Stimulated activated CD8-positive, alpha-beta memory T cell treated with anti-CD3 and anti-CD28 coated beads, Interleukin-2, amount 100 ng/mL, for 1 hour (primary cell): ENCODE measurements around the gene CNST.
"Not testable (repeated sequence)": the region's sequence is repeated elsewhere in the genome, so short reads cannot be mapped to it uniquely, and the experiment has no call there.

Experiments
- DNase-seq, 2 donors: peaks; one replicate each; pipeline ENCODE4 v3.0.0-alpha.2; 2020; ENCODE audit warnings: low read depth in 2 of 2

Gene CNST

DNA sequence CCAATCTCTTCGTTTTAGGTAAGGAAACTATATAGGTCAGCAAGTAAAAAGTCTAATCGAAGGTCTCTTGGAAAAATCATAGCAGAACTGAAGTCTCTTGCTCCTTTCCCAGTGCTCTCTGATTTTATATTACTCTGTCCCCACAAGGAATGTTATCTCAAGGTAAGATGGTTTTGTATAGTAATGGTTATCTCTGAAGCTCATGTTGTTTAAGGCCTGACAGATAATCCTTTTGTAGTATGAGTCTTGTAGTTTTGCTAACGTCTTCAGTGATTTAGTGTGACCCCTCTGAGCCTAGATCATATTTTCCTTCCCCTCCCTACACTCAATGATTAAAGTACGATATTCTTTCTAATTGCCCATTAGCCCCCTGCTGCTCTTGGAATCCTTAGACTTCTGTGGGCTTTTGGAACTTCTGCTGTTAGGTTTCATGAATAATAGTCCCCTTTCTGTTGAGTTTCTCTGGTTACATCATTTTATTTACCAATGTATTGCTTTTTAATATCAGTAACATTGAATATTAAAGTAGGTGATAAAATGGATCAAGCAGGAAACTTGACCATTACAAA lies 52.1 kb downstream of the CNST start:
- DNase-seq = no peak

- DNase-seq = no peak
Measured at GRCh38 chr1:246622035-246622652, 55.9 kb downstream of the CNST start.

DNA sequence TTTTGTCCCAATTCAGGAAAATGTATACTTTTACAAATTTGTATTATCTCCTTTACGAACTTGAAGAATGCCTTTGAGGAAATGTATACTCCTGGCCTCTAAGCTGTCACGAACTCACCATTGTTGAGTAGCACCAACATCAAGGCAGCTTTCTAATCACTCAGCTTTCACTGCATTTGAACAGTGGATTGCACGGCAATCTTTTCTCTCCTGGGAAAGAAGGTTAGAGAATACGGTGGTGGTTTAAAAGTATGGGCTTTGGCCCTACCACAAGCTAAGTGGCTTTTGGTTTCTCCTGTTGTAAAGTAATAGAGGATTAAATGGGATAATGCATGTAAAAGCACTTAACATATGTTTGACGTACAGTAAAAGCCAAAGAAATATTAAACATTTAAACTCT lies 57.8 kb downstream of the CNST start:
- DNase-seq = no peak

DNA sequence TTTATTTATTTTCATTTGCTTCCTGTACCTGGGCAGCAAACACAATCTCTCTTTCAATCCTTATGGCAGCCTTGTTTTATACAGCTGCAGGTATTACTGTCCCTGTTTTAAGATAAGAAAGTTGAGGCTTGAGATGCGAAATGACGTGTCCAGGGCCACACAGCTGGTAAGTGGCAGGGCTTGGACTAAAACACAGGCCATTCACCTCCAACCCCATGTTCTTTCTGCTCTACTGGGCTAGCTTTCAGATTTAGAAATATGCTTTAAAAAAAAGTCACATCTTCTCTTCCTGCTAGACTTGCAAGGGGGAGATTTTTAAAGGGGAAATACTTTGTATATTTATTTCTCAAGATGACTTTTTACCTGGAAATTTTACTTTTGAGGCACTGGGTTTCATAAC lies 62.8 kb downstream of the CNST start:
- no peak for DNase-seq

- DNase-seq = no peak
Measured at GRCh38 chr1:246629976-246630375, 63.7 kb downstream of the CNST start.

DNA sequence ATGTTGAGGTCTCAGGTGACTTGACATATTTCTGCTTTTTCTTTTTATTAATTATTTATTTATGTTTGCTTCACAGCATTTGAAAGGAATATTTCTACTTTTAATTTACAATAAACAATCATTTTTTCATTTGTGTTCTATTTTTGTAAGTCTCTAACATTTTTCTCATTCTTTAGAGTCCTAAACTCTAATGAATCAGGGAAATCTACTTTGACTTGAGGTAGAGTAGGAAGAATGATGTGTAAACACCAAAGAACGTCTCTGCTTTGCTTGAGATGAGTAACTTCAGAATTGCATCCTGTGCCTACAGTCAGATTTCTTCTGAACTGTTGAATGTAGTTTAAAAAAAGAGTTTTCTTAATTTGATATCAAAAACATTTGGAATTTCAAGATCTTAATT lies 65.2 kb downstream of the CNST start:
- DNase-seq = no peak

- DNase-seq = no peak
Measured at GRCh38 chr1:246632281-246633168, 66.3 kb downstream of the CNST start.

GRCh38 chr1:246634659-246635058 lies 68.4 kb downstream of the CNST start:
- not testable (repeated sequence) for DNase-seq

DNA sequence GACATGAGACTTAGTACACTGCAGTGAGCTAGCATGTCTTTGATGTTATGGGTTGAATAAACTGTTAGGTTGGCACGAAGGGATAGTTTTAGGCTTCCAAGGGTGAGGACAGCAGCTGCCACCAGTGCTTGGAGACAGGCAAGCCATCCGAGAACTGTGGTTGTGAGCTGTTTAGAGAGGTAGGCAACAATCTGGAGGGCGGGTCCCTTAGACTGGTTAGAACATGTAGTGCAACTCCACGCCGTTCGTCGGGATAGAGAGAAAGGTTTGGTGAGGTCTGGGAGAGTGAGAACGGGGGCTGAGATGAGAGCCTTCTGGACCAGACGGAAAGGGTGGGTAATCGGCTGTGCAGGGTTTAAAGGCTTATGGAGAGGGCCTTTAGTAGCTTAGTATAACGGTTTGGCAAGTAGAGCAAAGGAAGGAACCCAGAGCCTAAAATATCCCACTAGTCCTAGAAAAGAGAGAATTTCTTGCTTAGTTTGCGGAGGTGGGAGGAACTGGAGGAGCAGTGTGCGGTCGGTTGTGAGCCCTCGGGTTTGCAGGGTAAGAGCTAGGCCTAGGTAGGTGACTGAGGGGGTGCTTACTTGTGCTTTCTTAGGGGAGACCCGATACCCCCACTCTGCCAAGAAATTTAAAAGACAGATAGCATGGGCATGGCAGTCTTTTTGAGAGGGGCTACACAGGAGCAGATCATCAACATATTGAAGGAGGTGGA lies 72.8 kb downstream of the CNST start:
- no peak for DNase-seq

GRCh38 chr1:246639732-246640131 lies 73.5 kb downstream of the CNST start:
- no peak for DNase-seq

GRCh38 chr1:246640747-246641146 lies 74.5 kb downstream of the CNST start:
- no peak for DNase-seq

- DNase-seq = no peak
Measured at GRCh38 chr1:246641394-246641793, 75.1 kb downstream of the CNST start.

GRCh38 chr1:246642719-246643118 lies 76.5 kb downstream of the CNST start:
- no peak for DNase-seq

- no peak for DNase-seq
Measured at GRCh38 chr1:246647113-246647512, 80.9 kb downstream of the CNST start.

GRCh38 chr1:246647513-246647912 lies 81.3 kb downstream of the CNST start:
- DNase-seq = no peak

GRCh38 chr1:246651012-246651695 lies 84.9 kb downstream of the CNST start:
- no peak for DNase-seq

GRCh38 chr1:246658567-246658966 lies 92.3 kb downstream of the CNST start:
- no peak for DNase-seq

GRCh38 chr1:246659594-246660140 lies 93.4 kb downstream of the CNST start:
- no peak for DNase-seq

GRCh38 chr1:246661451-246661850 lies 95.2 kb downstream of the CNST start:
- DNase-seq = no peak

DNA sequence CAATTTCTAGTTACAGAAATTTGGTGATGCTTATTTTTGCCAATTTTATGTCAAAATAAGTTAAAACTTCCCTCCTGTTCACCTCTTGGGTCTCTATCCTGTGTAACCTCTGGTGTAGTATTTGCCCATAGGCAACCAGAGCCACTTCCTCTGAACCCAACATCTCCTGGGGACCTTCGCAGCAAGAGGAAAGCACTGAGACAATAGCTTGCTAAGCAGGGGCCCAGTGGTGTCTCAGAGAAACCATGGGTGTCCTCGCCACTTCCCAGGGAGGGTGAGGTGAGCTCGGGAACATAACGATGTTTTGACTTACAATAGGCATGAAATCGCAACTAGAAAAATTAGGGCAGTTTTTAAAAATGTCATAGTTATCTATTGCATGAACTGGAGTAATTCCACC lies 101.5 kb downstream of the CNST start:
- DNase-seq = no peak

DNA sequence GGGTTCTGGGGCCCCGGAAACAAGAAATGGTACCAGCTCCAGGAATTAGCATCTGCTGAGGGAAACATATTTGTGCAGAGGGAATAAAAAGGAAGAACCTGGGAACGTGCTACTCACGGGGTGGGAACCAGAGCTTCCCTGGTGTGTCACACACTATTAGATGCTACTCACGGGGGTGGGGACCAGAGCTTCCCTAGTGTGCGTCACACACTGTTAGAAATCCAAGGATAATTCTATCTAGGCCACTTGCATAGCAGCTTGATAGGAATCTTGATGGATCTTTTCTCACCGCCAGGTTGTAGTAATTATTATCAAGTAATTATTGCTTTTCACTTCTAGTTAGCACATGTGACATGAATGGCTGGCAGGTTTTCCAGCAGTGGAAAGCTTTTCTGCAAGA lies 103.4 kb downstream of the CNST start:
- DNase-seq = no peak
